BLaER1 treated with 17β-estradiol and CSF1 and Interleukin-3, amounts not matched to agents 10 nM and 100 nM (cell line): ENCODE results near the gene C16orf95.
"Not testable (repeated sequence)": the region's sequence is repeated elsewhere in the genome, so short reads cannot be mapped to it uniquely, and the experiment has no call there.

Experiments
- H3K27ac ChIP-seq, 11 experiments: shearing (Covaris generic); formaldehyde crosslinking; 2 replicates each; pipeline ENCODE4 v1.8.1; 2022
- H3K27me3 ChIP-seq, 11 experiments: shearing (Covaris generic); formaldehyde crosslinking; 2 replicates each; pipeline ENCODE4 v1.8.1; 2022
- H3K36me3 ChIP-seq, 11 experiments: shearing (Covaris generic); formaldehyde crosslinking; 2 replicates each; pipeline ENCODE4 v1.8.1; 2022
- H3K4me1 ChIP-seq, 10 experiments: shearing (Covaris generic); formaldehyde crosslinking; 2 replicates each; pipeline ENCODE4 v1.8.1; 2022
- H3K4me2 ChIP-seq, 11 experiments: shearing (Covaris generic); formaldehyde crosslinking; 2 replicates each; pipeline ENCODE4 v1.8.1; 2022
- H3K4me3 ChIP-seq, 10 experiments: shearing (Covaris generic); formaldehyde crosslinking; 2 replicates each; pipeline ENCODE4 v1.8.1; 2022
- H3K9ac ChIP-seq, 11 experiments: shearing (Covaris generic); formaldehyde crosslinking; 2 replicates each; pipeline ENCODE4 v1.8.1; 2022
- H3K9me3 ChIP-seq, 11 experiments: shearing (Covaris generic); formaldehyde crosslinking; replicated peaks in 1 of 11; 2 replicates each; pipeline ENCODE4 v1.8.1; 2022
- H4K20me1 ChIP-seq, 11 experiments: shearing (Covaris generic); formaldehyde crosslinking; 2 replicates each; pipeline ENCODE4 v1.8.1; 2022
- Cebpa-rat ChIP-seq, 11 experiments: shearing (Covaris generic); IDR thresholded peaks; 2 replicates each; pipeline ENCODE4 v1.8.1; 2022

The C16orf95 gene

DNA sequence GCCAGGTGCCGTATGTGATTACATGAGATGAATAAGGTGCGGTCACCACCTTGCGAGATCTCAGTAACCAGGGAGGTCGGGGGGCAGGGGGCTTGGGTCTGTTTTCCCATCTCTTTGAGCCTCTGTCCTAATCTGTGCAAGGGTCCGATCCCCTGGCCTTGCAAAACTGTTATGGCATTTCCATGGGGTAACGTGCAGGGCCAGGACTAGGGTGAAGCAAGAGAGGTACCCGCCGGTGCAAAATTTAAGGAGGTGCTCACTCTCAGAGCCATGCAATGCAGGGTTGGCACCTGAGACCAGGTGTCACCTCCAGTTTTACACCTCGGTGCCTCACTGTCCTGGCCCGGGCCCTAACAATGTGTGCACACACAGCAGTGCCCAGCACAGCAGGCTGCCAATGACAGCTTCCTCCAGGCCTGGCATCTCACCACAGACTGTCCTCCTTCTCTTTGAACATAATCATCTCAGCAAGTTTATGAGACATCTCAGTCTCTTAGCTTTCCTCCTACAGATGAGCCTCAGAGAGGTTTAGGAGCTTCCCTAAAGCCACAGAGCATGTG, 43.6 kb downstream of the C16orf95 start:
- Histone ChIP-seq H3K27me3 (peaks cover 0 to 19% (median 0%) of the 10 kb centered on the region in 11 experiments; a peak in 3 of 22 replicates), H3K4me2 (peak overlapping the region in 9 of 11 experiments; percentile 11 to 96 (median 83); a peak in 15 of 22 replicates)

GRCh38 chr16:87271256-87271655, 45.9 kb downstream of the C16orf95 start:
- peaks cover 0 to 4% (median 0%) of the 10 kb centered on the region in 11 experiments; a peak in 1 of 22 replicates for H3K36me3 ChIP-seq
- no peak for TF ChIP-seq Cebpa-rat (IDR thresholded peaks at IDR 0.05)
- peak overlapping the region in 5 of 11 experiments; percentile 22 to 67 (median 52); a peak in 9 of 22 replicates for H3K9ac ChIP-seq
- peaks cover 16 to 36% (median 19%) of the 10 kb centered on the region in 11 experiments for H3K9me3 ChIP-seq
- peak overlapping the region in 4 of 10 experiments; percentile 7 to 43 (median 28); a peak in 5 of 20 replicates for H3K4me3 ChIP-seq
- H3K27me3 ChIP-seq = peaks cover 0 to 14% (median 0%) of the 10 kb centered on the region in 11 experiments; a peak in 3 of 22 replicates
- H4K20me1 ChIP-seq = no peaks in the 10 kb centered on the region
- peak overlapping the region in 6 of 11 experiments; percentile 29 to 70 (median 61); a peak in 10 of 22 replicates for H3K27ac ChIP-seq
- peak overlapping the region; percentile 30 to 96 (median 83) for H3K4me2 ChIP-seq
- H3K4me1 ChIP-seq = peaks cover 12 to 80% (median 58%) of the 10 kb centered on the region in 10 experiments

More for the DNA sequence above, 43.6 kb downstream of the C16orf95 start:
- Histone ChIP-seq H3K4me1 (peaks cover 16 to 92% (median 79%) of the 10 kb centered on the region in 10 experiments), H3K4me3 (no peak overlapping the region), H4K20me1 (no peaks in the 10 kb centered on the region), H3K9me3 (peaks cover 13 to 16% (median 15%) of the 10 kb centered on the region in 11 experiments), H3K36me3 (peaks cover 0 to 4% (median 0%) of the 10 kb centered on the region in 11 experiments; a peak in 1 of 22 replicates), H3K9ac (no peak overlapping the region), H3K27ac (0 out of 22 replicates have a peak overlapping the region, but pooled peaks of 1 of the 11 experiments have one; percentile 6)
- TF ChIP-seq Cebpa-rat (IDR thresholded peaks at IDR 0.05) = no peak

DNA sequence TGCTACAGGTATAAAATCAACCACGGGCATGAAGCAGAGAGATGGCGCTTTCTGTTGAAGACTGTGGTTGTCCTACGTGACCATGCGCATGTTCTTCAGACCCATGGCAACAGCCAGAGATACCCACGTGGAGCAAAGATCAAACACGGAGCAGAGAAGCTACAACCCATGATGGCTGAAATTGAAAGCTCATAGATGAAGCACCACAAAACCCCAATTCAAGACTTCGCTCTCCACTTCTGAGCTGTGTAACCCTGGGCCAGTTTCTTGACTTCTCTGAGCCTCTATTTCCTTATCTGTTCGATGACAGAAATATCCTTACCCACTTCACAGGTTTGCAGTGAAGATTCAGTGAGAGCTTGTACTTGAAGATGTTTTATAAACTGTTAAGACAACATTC, 49.6 kb downstream of the C16orf95 start:
- no peak overlapping the region for H3K9ac ChIP-seq
- peak overlapping the region in 1 of 11 experiments; percentile 1; a peak in 1 of 22 replicates for H3K4me2 ChIP-seq
- H3K4me3 ChIP-seq = no peak overlapping the region
- H3K4me1 ChIP-seq = peaks cover 6 to 77% (median 55%) of the 10 kb centered on the region in 10 experiments; a peak in 19 of 20 replicates
- peaks cover 0 to 4% (median 0%) of the 10 kb centered on the region in 11 experiments; a peak in 2 of 22 replicates for H3K36me3 ChIP-seq
- H4K20me1 ChIP-seq = no peaks in the 10 kb centered on the region
- no peak for TF ChIP-seq Cebpa-rat (IDR thresholded peaks at IDR 0.05)
- H3K9me3 ChIP-seq = peaks cover 16 to 50% (median 31%) of the 10 kb centered on the region in 11 experiments
- no peak overlapping the region for H3K27ac ChIP-seq
- peaks cover 0 to 11% (median 0%) of the 10 kb centered on the region in 11 experiments; a peak in 3 of 22 replicates for H3K27me3 ChIP-seq

- no peak for TF ChIP-seq Cebpa-rat (IDR thresholded peaks at IDR 0.05)
- Histone ChIP-seq H3K4me3 (no peak overlapping the region), H3K27ac (no peak overlapping the region), H3K27me3 (peaks cover 0 to 9% (median 0%) of the 10 kb centered on the region in 11 experiments; a peak in 3 of 22 replicates), H3K9ac (no peak overlapping the region), H3K36me3 (peaks cover 0 to 4% (median 0%) of the 10 kb centered on the region in 11 experiments; a peak in 2 of 22 replicates), H4K20me1 (no peaks in the 10 kb centered on the region), H3K4me2 (0 out of 22 replicates have a peak overlapping the region, but pooled peaks of 1 of the 11 experiments have one; percentile 1), H3K9me3 (peaks cover 16 to 50% (median 31%) of the 10 kb centered on the region in 11 experiments), H3K4me1 (peaks cover 6 to 71% (median 48%) of the 10 kb centered on the region in 10 experiments; a peak in 19 of 20 replicates)
Observed at GRCh38 chr16:87266846-87267245, 50.3 kb downstream of the C16orf95 start.

DNA sequence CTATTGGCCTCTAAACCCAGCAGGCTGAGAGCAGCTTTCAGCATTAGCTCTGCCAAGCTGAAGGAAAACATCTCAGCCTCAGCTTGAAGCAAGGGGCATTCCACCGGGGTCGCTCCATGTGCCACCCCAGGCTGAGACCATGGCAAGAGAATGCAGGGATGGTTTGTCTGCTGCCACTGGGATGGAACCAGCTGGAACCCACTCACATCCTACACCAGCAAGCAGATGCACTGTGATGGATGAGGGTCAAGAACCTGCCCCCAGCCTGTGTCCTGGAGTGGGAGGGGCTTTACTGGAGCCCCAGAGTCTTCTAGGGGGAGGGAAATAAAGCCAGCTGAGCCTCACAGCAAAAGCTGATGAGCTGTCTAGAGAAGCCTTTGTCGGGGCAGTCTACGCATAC, 51.9 kb downstream of the C16orf95 start:
- 0 out of 20 replicates have a peak overlapping the region, but pooled peaks of 1 of the 10 experiments have one; percentile 13 for H3K4me3 ChIP-seq
- H3K9me3 ChIP-seq = peaks cover 30 to 64% (median 46%) of the 10 kb centered on the region in 11 experiments
- H3K36me3 ChIP-seq = peaks cover 0 to 4% (median 0%) of the 10 kb centered on the region in 11 experiments; a peak in 2 of 22 replicates
- H4K20me1 ChIP-seq = no peaks in the 10 kb centered on the region
- no peaks in the 10 kb centered on the region; a peak in 1 of 22 replicates for H3K27me3 ChIP-seq
- no peak for TF ChIP-seq Cebpa-rat (IDR thresholded peaks at IDR 0.05)
- H3K9ac ChIP-seq = no peak overlapping the region
- H3K4me1 ChIP-seq = peaks cover 0 to 59% (median 33%) of the 10 kb centered on the region in 10 experiments; a peak in 17 of 20 replicates
- peak overlapping the region in 8 of 11 experiments; percentile 43 to 78 (median 69); a peak in 12 of 22 replicates for H3K4me2 ChIP-seq
- no peak overlapping the region; a peak in 1 of 22 replicates for H3K27ac ChIP-seq

- no peak overlapping the region for H3K9ac ChIP-seq
- H3K4me1 ChIP-seq = peaks cover 0 to 52% (median 33%) of the 10 kb centered on the region in 10 experiments; a peak in 17 of 20 replicates
- no peak overlapping the region for H3K27ac ChIP-seq
- peaks cover 0 to 4% (median 0%) of the 10 kb centered on the region in 11 experiments; a peak in 2 of 22 replicates for H3K36me3 ChIP-seq
- peaks cover 25 to 62% (median 44%) of the 10 kb centered on the region in 11 experiments for H3K9me3 ChIP-seq
- H3K27me3 ChIP-seq = no peaks in the 10 kb centered on the region
- no peak for TF ChIP-seq Cebpa-rat (IDR thresholded peaks at IDR 0.05)
- H4K20me1 ChIP-seq = no peaks in the 10 kb centered on the region
- H3K4me3 ChIP-seq = peak overlapping the region in 1 of 10 experiments; percentile 19; a peak in 1 of 20 replicates
- H3K4me2 ChIP-seq = peak overlapping the region in 10 of 11 experiments; percentile 13 to 78 (median 66); a peak in 19 of 22 replicates
Observed at GRCh38 chr16:87264634-87265033, 52.6 kb downstream of the C16orf95 start.

DNA sequence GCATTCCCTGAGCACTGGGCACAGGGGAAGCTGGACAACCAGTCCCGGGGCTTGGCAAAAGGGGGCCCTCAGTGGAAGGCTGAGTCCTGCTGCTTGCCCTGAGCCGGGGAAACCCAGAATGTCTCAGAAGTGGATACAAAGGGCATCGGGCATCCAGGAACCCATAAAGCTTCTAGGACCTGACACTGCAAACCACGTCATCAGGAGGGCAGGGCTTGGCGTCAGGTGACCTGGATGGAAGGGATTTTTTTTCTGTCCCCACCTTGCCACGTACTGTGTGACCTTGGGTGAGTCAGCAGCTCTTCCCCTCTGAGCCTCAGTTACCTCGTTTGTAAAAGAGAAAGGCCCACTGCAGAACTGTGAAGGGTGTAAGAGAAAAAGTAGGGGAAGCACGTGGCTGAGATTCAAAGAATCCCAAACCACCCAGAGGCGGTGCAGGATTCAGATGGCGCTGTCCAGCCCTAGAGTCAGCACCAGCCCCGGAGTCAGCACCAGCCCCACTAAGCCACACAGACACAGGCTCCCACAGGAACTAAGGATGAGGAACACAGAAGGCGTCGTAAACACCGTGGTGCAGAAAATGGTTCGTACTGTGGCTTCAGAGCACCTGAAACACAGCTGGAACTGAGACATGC, 53.7 kb downstream of the C16orf95 start:
- H3K9me3 ChIP-seq = peaks cover 14 to 51% (median 33%) of the 10 kb centered on the region in 11 experiments; a peak in 21 of 22 replicates
- TF ChIP-seq Cebpa-rat (IDR thresholded peaks at IDR 0.05) = no peak
- H3K4me3 ChIP-seq = no peak overlapping the region
- peaks cover 1 to 52% (median 33%) of the 10 kb centered on the region in 10 experiments for H3K4me1 ChIP-seq
- H4K20me1 ChIP-seq = no peaks in the 10 kb centered on the region
- no peaks in the 10 kb centered on the region for H3K27me3 ChIP-seq
- H3K9ac ChIP-seq = no peak overlapping the region
- H3K27ac ChIP-seq = no peak overlapping the region
- H3K4me2 ChIP-seq = peak overlapping the region in 10 of 11 experiments; percentile 13 to 78 (median 66); a peak in 19 of 22 replicates
- H3K36me3 ChIP-seq = no peaks in the 10 kb centered on the region; a peak in 1 of 22 replicates

DNA sequence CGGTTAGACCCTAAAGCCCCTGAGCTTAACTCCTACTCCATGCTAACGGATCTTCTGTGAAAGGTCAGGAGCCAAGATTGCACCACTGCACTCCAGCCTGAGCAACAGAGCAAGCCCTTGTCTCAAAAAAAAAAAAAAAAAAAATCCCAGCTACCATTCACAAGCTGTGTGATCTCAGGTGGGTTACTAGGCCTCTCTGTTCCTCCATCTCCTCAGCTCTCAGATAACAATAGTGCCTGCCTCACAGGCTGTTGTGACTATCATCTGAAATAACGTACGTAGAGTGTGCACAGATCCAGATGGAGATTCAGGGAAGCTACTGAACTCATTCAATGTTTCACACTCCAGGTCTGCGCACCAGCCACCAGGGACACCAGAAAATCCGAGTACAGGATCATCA, 57.8 kb downstream of the C16orf95 start:
- no peak overlapping the region for H3K4me2 ChIP-seq
- no peak overlapping the region for H3K27ac ChIP-seq
- H3K4me1 ChIP-seq = peaks cover 7 to 24% (median 17%) of the 10 kb centered on the region in 10 experiments
- no peak for TF ChIP-seq Cebpa-rat (IDR thresholded peaks at IDR 0.05)
- no peak overlapping the region for H3K9ac ChIP-seq
- no peak overlapping the region for H3K4me3 ChIP-seq
- peaks cover 10 to 17% (median 15%) of the 10 kb centered on the region in 11 experiments; a peak in 20 of 22 replicates for H3K9me3 ChIP-seq
- H3K27me3 ChIP-seq = no peaks in the 10 kb centered on the region
- H4K20me1 ChIP-seq = 0 out of 22 replicates have a peak, but pooled peaks cover 0 to 7% (median 0%) of the 10 kb centered on the region in 11 experiments
- H3K36me3 ChIP-seq = no peaks in the 10 kb centered on the region

GRCh38 chr16:87258653-87259052, 58.5 kb downstream of the C16orf95 start:
- H3K9ac ChIP-seq, H3K4me3 ChIP-seq, H3K27ac ChIP-seq, H4K20me1 ChIP-seq, H3K27me3 ChIP-seq, H3K36me3 ChIP-seq: not testable (repeated sequence)
- H3K4me2 ChIP-seq = 0 out of 22 replicates have a peak overlapping the region, but pooled peaks of 1 of the 11 experiments have one; percentile 13
- peaks cover 5 to 16% (median 9%) of the 10 kb centered on the region in 10 experiments; a peak in 18 of 20 replicates for H3K4me1 ChIP-seq
- H3K9me3 ChIP-seq = peaks cover 10 to 17% (median 15%) of the 10 kb centered on the region in 11 experiments; a peak in 20 of 22 replicates
